GM12892 (cell line): ENCODE measurements around the gene BTBD17.

Experiments used
- DNase-seq: peaks from one replicate; pipeline ENCODE4 v3.0.0; 2011; ENCODE audit not compliant: insufficient read length
- FAIRE-seq: peaks from 2 replicates; lab custom pipeline; 2011; peaks lifted over from hg19 to GRCh38; lab: Jason Lieb, UNC
- POLR2A ChIP-seq: IDR thresholded peaks from 2 replicates; pipeline ENCODE4 v1.6.1; 2011; ENCODE audit warnings: low read depth, low read length, control low read depth
- POLR2AphosphoS5 ChIP-seq: IDR thresholded peaks from 2 replicates; pipeline ENCODE4 v1.6.1; 2011; ENCODE audit warnings: low read depth, low read length, control low read depth
- TAF1 ChIP-seq: IDR thresholded peaks from 2 replicates; pipeline ENCODE4 v1.6.1; 2011; ENCODE audit warnings: low read depth, mild to moderate bottlenecking, control low read depth, low read length, borderline replicate concordance

Gene BTBD17

DNA sequence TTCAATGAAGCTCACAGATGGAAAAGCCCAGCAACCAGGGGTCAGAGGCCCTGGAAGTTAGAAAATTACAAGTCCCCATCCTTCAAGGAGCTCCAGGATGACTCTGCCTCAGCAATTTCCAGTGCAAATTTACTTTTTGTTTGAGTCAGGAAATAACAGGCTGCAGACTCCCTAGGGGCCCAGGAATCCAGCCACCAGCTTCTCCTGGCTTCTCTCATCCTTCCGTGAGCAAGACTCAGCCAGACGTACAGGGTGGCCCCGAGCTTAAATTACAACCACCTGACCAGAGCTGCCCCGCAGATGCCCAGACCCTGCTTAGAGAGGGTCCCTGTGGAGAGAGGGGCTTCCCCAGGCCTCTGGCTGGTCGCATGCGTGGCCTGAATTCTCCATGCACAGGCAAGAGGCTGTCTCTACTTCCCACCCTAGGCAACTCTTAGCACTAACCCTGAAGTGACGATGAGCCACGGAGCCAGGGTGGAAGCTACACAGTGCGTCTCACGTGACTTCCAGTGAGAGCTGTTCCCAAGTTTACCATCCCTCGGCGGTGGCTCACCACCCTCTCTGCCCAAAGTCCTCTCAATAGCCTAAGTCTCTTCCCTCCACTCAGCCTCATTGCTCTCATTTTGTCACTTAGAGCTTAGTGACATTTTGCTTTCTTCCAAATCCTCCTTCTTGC lies 32.7 kb upstream of the BTBD17 start:
- TF ChIP-seq POLR2AphosphoS5, result no peak
- no peak for TF ChIP-seq POLR2A
- no peak for TF ChIP-seq TAF1
- DNase-seq (no peak), FAIRE-seq (no peak)

GRCh38 chr17:74393346-74393942 lies 31.8 kb upstream of the BTBD17 start:
- FAIRE-seq (no peak), DNase-seq (no peak)
- TF ChIP-seq TAF1 (no peak), POLR2AphosphoS5 (no peak), POLR2A (no peak)

GRCh38 chr17:74392848-74393247 lies 31.2 kb upstream of the BTBD17 start:
- TF ChIP-seq POLR2AphosphoS5, result no peak
- FAIRE-seq, result peak; percentile 44
- no peak for DNase-seq

GRCh38 chr17:74391771-74392170 lies 30.1 kb upstream of the BTBD17 start:
- DNase-seq, result no peak
- no peak for FAIRE-seq

DNA sequence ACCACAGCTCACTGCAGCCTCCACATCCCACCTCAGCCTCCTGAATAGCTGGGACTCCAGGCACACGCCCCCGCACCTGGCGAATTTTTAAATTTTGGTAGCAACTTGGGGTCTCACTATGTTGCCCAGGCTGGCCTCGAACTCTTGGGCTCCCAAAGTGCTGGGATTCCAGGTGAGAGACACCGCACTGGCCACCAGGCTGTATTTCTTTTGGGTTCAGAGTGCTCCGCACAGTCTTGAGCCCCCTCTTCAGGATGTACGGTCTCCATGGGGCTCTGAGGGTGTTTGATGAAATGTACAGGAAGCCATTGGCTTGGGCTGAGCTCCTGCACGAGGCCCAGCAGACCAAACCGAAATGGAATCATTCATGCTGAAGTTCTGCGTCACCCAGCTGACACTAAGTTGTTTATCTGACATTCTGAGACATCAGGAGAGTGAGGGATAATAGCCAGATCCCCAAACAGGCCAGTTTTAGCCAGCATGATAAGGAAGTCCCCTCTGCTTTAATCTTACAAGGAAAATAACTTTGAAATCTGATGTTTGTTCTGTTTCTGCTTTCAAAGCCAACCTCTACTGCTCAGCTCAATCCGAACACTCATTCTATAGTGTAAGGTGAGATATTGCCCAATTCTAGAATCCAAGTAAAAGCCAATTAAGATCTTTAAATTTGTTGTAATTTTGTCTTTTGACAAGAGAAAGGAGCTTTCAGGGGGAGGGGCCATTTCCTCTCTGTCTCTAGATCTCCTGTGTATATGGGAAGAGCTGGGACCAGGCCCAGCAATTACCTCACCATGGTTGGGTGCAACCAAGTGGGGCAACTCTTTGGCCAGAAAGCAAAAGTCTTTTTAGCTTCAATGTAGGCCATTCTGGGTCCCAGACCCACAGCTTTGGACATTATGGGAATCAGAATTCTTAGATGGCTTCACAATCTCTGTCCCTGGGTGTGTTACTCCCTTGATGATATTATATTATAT lies 29.3 kb upstream of the BTBD17 start:
- TF ChIP-seq POLR2AphosphoS5 (no peak), TAF1 (no peak), POLR2A (no peak)
- no peak for FAIRE-seq
- no peak for DNase-seq

More at GRCh38 chr17:74391771-74392170, 30.1 kb upstream of the BTBD17 start:
- TF ChIP-seq TAF1 (no peak), POLR2AphosphoS5 (no peak), POLR2A (no peak)

DNA sequence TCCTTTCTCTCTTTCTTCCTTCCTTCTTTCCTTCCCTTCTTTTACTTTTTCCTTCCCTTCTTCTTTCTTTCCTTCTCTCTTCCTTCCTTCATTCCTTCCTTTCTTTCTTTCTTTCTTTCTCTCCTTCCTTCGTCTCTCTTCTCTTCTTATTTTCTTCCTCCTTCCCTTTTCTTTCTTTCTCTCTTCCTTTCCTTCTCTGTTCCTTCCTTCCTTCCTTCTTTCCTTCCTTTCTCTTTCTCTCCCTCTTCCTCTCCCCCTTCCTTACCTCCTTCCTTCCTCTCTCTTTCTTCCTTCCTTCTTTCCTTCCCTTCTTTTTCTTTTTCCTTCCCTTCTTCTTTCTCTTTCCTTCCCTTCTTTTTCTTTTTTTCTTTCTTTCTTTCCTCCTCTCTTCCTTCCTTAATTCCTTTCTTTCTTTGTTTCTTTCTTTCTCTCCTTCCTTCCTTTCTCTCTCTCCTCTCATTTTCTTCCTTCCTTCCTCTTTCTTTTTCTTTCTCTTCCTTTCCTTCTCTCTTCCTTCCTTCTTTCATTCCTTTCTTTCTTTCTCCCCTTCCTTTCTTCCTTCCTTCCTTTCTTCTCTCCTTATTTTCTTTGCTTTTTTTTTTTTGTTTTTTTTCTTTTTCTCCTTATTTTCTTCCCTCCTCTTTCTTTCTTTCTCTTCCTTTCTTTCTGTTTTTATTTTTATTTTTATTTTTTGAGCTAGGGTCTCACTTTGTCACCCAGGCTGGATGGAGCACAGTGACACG lies 28.4 kb upstream of the BTBD17 start:
- FAIRE-seq (no peak), DNase-seq (no peak)
- no peak for TF ChIP-seq POLR2AphosphoS5
- TF ChIP-seq TAF1, result no peak
- TF ChIP-seq POLR2A, result no peak

- no peak for FAIRE-seq
Observed at GRCh38 chr17:74389084-74389753, 27.6 kb upstream of the BTBD17 start.

DNA sequence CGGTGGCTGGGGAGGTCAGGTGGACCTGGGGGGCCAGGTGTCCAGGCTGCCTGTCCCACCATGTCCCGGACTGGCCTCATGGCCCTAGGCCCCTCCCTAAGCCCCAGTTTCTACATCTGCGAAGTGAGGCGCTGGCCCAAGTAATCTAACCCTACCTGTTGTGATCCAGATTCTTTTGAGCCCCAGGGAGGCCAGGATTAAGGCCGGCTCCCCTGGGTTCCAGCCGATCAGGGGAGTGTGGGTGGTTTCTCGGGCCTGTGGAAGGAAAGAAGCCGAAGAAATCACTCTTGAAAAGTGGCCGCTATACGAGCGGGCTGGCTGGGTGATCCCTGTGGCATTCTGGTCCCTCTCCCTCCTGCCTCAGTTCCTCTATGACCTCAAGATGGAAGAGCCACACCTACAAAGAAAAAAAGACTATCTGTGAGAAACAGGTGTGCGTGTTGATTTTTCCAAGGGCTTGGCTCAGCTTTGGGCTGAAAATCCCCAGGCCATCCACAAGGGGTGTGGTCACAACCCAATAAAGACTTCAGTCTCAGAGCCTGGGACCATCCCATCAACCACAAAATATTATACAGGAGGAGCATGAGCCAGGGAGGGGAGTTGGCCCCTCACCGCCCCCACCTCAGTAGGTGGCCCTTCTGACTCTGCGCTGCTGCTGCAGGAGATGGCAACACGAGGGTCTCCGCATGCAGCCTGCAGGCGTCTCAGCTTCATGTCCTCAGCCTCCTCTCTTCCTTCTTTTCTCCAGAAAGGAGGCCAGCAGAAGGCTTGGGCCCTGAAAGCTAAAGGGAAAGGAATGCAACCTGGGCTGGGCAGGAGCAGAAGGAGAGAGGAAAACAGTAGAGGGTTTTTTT lies 25.9 kb upstream of the BTBD17 start:
- no peak for TF ChIP-seq TAF1
- no peak for TF ChIP-seq POLR2A
- no peak for TF ChIP-seq POLR2AphosphoS5

More at GRCh38 chr17:74389084-74389753, 27.6 kb upstream of the BTBD17 start:
- DNase-seq, result no peak
- TF ChIP-seq TAF1, result no peak
- TF ChIP-seq POLR2A, result no peak

DNA sequence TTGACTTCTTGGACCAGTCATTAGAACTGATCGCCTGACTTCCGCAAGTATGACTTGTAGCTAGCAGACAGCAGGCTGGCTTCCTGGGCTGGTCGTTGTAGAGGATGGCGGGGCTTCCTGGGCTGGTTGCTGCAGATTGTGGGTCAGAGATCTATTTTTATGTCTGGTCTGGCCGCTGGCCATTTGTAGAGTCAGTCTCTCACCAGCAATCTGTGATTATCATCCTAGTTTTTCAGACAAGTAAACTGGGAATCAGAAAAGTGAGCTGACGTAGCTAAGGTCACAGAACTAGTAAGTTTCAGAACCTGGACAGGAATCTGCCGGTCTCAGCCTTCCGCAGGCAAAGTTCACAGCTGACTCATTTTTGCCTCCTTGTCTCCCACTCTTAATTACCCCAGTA lies 24.7 kb upstream of the BTBD17 start:
- FAIRE-seq, result no peak
- TF ChIP-seq TAF1 (no peak), POLR2A (no peak), POLR2AphosphoS5 (no peak)

More for the DNA sequence above, 25.9 kb upstream of the BTBD17 start:
- DNase-seq (no peak), FAIRE-seq (no peak)

GRCh38 chr17:74385201-74385600 lies 23.5 kb upstream of the BTBD17 start:
- no peak for FAIRE-seq
- DNase-seq, result no peak

More for the DNA sequence above, 24.7 kb upstream of the BTBD17 start:
- no peak for DNase-seq

More at GRCh38 chr17:74385201-74385600, 23.5 kb upstream of the BTBD17 start:
- TF ChIP-seq TAF1, result no peak
- TF ChIP-seq POLR2AphosphoS5, result no peak
- TF ChIP-seq POLR2A, result no peak
